B cell (primary cell): ENCODE data around the gene PACRG.

Experiments
- CTCF ChIP-seq: fragments of 200-600 bp; IDR thresholded peaks from one replicate; pipeline ENCODE4 v1.8.0; 2022; ENCODE audit warnings: antibody characterized with exemption, mild to moderate bottlenecking
- EZH2 ChIP-seq: IDR thresholded peaks from 2 replicates; pipeline ENCODE4 v1.6.1; 2012; ENCODE audit warnings: borderline replicate concordance, low read depth, mild to moderate bottlenecking, moderate library complexity, low read length; ENCODE audit not compliant: insufficient read depth, poor library complexity, severe bottlenecking

DNA sequence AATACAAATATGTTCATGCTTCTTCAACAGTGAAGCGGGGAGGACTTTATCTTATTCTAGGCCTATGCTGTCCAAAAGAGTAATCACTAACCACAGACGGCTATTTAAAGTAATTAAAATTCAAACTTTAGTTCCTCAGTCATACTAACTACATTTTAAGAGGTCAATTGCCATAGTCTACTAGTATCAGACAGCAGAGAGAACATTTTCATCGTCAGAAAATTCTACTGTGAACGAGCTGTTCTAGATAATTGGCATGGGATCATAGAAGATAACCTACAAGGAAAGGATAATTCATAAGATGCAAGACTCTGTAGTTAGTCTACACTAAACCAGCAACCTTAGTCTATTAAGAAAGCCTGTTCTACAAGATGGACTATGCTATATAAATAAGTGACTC, 44.6 kb upstream of the PACRG start:
- no peak for TF ChIP-seq CTCF
- TF ChIP-seq EZH2 = no peak
